ENCODE measurements around the gene SERPINA3.
"Not testable (repeated sequence)": the region's sequence is repeated elsewhere in the genome, so short reads cannot be mapped to it uniquely, and the experiment has no call there.

The SERPINA3 gene

DNA sequence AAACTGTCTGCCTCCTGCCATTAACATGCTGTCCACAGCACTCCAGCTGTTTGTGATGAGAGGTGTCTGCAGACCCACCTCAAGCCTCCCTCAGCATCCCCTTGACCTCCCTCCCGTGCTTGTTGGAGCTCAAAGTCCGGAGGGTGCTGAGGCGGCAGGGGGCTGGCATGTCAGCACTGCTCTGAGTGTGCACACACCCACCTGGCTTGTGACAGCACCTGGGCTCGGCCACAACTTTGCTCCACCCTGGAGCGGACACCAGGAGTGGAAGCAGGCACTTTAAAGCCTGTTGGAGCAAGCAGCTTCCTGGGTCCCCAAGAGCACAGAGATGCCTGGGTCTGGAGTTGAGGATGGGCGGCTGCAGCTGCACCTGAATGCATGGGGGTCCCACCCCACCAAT lies 20.9 kb downstream of the SERPINA3 start:
- ATAC-seq = no peak

- no peak for ATAC-seq
Measured at GRCh38 chr14:94635154-94635553, 23.0 kb downstream of the SERPINA3 start.

DNA sequence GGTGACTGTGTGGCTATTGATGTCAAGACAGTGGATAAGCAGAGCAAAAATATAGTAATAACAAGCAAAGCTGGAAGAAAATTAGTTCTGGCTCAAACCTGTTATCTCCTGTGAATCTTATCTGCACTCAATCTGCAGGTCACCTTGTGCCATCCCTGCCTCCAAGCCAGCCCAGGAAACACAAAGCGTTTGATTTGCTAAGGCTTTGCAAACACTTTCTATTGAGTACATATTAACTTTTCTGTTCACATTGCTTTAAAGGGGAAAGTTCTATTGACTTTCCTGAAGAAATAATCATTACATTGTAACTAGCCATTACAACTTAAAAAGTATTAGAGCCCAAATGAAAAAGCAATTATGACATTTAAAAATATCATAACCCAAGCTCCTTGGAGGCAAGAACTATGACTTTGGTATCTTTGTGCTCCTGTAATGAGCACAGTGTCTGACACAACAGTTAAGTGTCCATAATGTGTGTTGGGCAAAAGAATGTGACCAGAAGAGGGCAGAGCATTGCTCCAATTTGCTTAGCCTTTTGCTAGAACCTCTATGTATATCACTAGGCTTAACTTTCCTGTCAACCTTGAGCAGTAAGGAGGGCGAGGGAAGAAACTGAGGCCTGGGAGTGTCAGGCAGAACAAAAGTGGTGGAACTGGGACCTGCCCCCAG lies 24.7 kb downstream of the SERPINA3 start:
- ATAC-seq = no peak

DNA sequence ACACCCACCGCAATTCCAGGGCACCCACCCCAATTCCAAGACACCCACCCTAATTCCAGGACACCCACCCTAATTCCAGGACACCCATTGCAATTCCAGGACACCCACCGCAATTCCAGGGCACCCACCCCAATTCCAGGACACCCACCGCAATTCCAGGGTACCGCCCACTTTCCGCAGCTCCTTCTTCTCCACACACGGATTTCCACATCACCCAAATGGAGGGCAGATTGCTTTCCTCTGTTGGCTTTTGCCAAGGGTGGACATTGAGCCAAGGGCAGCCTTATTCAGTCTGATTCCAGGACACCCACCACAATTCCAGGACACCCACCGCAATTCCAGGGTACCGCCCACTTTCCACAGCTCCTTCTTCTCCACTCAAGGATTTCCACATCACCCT lies 25.6 kb downstream of the SERPINA3 start:
- not testable (repeated sequence) for ATAC-seq

GRCh38 chr14:94638339-94638738 lies 26.1 kb downstream of the SERPINA3 start:
- no peak for ATAC-seq

DNA sequence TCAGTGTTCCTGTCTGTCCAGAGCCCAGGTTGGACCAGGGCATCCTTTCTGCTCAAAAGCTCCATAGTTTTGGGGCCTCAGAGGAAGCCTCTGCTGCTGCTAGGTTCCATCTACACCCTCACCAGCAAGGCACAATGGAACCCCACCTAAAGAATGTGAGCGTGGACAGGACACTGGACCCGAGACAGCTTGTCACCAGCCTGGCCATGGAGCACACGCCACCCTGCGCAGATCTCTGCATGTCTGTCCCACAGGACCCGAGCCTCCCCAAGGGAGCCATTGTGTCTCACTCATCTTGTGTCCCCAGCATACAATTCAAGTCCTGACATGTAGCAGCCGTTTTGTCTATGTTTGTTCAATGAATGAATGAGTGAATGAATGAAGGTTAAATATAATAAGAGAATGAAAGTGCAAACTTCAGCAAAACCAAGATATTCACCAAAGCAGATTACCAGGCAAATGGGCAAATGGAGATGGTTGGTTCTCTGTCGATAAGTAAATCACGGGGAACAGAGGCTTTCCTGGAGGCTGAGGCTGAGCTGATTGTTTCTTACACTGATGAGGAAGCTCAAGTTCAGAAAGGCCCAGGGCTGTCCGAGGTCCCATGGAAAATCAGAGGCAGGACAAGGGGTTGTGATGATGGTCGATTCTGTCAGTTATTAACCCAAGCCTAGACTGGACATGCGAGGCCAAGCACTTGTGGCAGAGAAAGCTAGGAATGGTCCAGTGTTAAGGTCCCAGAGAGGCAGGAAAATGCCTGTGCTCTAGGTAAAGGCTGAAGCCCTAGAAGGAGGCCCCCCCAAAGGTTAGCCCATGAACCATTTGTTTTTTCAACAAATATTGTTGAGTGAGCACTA lies 27.0 kb downstream of the SERPINA3 start:
- ATAC-seq = no peak

- no peak for ATAC-seq
Measured at GRCh38 chr14:94640721-94641631, 28.8 kb downstream of the SERPINA3 start.

DNA sequence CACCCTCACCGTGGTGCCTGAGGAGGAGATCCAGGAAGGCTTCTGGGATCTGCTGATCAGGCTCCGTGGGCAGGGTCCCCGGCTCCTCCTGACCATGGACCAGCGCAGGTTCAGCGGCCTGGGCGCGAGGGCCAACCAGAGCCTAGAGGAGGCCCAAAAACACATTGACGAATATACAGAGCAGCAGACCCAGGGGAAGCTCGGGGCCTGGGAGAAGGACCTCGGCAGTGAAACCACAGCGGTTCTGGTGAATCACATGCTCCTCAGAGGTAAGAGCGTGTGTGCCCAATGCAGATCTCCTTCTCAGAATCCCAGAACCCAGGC lies 29.4 kb downstream of the SERPINA3 start:
- ATAC-seq = no peak

DNA sequence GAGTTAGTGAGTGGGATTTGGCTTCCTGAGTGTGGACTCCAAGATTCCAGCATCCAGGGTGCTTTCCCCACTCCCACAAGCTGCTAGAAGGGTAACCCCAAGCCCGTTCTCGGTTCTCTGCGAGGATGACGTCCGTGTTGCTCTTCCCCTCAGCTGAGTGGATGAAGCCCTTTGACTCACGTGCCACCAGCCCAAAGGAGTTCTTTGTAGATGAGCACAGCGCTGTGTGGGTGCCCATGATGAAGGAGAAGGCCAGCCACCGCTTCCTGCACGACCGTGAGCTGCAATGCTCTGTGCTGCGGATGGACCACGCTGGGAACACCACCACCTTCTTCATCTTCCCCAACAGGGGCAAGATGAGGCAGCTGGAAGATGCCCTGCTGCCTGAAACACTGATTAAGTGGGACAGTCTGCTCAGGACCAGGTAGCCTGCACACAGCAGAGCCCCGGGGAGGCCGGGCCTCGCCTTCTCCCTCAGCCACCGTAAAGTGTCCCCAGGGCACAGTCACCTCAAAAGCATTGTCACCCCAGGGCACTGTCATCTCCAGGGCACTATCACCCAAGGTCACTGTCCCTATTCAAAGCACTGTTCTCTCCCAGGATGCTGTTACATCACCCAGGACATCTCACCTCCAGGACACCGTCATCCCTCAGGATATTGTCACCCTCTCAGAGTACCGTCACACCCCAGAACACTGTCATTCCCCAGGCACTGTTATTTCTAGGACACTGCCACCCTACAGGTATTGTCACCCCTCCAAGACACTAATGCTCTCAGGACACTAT lies 31.3 kb downstream of the SERPINA3 start:
- ATAC-seq = no peak

DNA sequence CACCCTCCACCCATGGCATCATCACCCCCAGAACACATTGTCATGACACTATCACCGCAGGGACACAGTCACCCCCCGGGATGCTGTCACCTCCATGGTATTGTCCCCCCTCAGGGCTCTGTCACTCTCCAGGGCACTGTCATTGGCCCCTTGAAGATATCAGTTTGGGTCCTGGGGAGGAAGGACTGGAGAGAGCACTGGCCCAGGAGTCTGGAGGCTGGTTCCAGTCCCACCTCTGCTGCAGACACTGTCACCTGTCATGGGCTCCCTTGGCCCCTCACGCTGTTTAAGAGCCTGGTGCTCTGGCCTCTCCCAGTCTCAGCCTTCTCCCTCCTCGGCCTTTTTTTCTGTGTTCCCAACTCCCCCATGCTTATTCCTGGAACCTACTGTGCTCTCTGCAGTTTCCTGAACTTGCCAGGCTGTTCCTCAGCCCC lies 31.9 kb downstream of the SERPINA3 start:
- ATAC-seq = no peak

DNA sequence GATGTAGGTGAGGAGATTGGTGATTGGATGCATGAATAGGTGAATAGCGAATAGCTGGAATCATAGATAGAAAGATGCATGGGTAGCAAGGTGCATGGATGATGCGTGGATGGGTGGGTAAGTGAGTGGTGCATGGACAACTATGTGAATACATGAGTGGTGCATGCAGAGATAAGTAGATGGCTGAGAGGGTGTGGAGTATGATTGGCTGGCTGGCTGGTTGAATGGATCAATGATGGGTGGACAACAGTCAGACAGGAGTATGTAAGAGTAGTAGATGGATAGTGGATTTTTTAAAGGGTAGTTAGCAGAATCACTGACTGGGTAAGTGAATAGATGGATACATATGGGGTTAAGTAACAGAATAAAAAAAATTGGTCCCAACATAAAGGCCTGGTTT lies 33.9 kb downstream of the SERPINA3 start:
- ATAC-seq = no peak

DNA sequence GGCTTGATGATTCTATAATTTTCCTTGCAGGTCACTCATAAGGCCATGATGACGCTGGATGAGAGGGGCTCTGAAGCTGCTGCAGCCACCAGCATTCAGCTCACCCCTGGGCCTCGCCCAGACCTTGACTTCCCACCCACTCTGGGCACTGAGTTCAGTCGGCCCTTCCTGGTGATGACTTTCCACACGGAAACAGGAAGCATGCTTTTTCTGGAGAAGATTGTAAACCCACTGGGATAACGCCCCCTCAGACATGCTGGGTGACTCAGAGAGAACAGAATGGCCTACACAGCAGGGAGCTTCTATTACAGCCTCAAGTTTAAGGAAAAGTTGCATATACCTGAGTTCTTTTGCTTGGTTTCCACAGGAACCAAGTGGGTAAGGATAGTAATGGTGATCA lies 34.3 kb downstream of the SERPINA3 start:
- no peak for ATAC-seq

- no peak for ATAC-seq
Measured at GRCh38 chr14:94648801-94649200, 36.6 kb downstream of the SERPINA3 start.

GRCh38 chr14:94649543-94650443 lies 37.6 kb downstream of the SERPINA3 start:
- no peak for ATAC-seq

- no peak for ATAC-seq
Measured at GRCh38 chr14:94650444-94650775, 38.2 kb downstream of the SERPINA3 start.

DNA sequence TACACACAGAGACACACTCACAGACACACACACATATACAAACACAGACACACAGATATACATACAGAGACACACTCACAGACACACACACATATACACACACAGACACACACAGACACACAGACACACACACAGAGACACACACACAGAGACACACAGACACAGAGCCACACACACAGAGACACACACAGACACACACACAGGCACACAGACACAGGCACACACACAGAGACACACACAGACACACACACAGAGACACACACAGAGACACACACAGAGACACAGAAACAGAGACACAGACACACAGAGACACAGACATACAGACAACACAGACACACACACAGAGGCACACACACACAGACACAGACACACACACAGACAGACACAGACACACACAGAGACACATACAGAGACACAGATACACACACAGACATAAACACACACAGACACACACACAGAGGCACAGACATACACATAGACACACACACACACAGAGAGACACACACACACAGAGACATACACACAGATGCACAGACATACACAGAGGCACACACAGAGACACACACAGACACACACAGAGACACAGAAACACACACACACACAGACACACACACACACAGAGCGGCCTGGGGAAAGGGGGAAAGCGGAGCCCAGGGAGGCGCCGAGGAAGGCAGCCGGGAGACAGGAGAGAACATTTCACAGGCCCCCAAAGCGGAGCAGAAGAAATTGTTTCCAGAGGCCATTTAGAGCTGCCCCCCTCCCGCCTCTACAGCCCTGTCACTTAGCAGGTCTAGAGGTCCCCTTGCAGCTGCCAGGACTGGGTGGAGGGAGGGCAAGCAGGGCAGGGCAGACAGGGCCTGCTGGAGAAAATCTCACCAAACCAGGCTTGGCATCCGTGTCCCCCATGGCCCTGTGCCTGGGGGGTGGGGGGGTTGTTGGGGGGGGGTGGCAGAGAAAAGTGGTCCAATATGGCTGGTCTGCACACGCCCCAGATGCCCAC lies 38.9 kb downstream of the SERPINA3 start:
- ATAC-seq = no peak

DNA sequence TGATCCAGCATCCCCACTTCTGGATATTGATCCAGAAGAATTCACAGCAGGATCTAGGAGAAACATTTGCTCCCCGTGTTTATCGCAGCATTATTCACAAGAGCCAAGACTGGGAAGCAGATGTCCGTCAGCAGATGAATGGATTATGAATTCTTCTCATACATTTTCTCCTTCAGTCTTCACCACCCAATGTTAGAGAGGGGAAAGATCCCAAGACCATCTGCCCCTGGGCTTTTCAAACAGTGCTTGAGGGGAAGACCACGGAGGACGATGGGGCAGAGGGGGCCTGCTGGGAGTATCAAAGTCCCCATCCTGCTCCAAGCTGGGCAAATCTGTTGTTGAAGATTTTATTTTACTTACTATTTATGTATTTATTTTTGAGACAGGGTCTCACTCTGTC lies 41.1 kb downstream of the SERPINA3 start:
- ATAC-seq = no peak

GRCh38 chr14:94654071-94654861 lies 42.1 kb downstream of the SERPINA3 start:
- no peak for ATAC-seq

DNA sequence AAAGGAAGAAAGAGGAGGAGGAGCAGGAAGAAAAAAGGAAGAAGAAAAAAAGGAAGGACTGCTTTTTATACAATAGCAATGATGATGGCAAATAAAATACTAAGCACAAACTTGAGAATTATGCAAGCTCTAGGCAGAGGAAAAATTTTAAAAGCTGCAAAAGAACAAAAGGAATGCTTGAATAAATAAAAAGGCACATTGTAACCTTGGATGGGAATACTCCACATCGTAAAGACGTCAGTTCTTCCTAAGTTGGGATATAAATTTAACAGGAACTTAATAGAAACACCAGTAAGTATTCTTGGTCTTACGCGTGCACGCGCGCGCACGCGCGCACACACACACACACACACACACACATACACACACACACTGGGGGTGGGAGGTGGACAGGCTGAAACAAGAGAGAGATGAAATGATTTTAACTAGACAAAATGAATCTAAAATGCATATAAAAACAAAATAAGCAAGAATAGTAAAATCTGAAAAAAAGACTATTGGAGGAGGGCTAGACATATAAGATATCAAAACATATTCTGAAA lies 43.0 kb downstream of the SERPINA3 start:
- ATAC-seq = no peak

Measured in activated CD4-positive, CD25-positive, alpha-beta regulatory T cell treated with anti-CD3 and anti-CD28 coated beads, Interleukin-2, amount 50 U/mL, for 24 hours (primary cell).